Muscle of leg (tissue), 11 donors: ENCODE results near the gene MAN1B1. TPM values are rescaled to one million over a fixed set of nuclear protein-coding genes. Genes with fewer than 3 reads are reported as not detected.

Source experiments
- DNase-seq: peaks from one replicate; pipeline ENCODE4 v3.0.0; 2013
- H3K27ac ChIP-seq: one replicate; pipeline ENCODE4 v1.5.1; 2013; ENCODE audit warnings: mild to moderate bottlenecking, low read length, control low read depth
- H3K27me3 ChIP-seq: one replicate; pipeline ENCODE4 v1.6.1; 2013; ENCODE audit warnings: low read length; ENCODE audit not compliant: control insufficient read depth, insufficient read depth
- H3K36me3 ChIP-seq: one replicate; pipeline ENCODE4 v1.6.1; 2013; ENCODE audit warnings: low read length; ENCODE audit not compliant: control insufficient read depth, insufficient read depth
- H3K4me1 ChIP-seq: one replicate; pipeline ENCODE4 v1.6.1; 2013; ENCODE audit warnings: low read length; ENCODE audit not compliant: control insufficient read depth, insufficient read depth
- H3K4me3 ChIP-seq: one replicate; pipeline ENCODE4 v1.5.1; 2013; ENCODE audit warnings: low read length, control low read depth
- H3K9me3 ChIP-seq: replicated peaks from 2 replicates; pipeline ENCODE4 v1.6.1; 2013; ENCODE audit warnings: low read depth, low read length; ENCODE audit not compliant: control insufficient read depth
- WGBS: methylation state at CpG from one replicate; pipeline ENCODE4 v1.1.5; 2013; ENCODE audit warnings: missing lambda C conversion rate; ENCODE audit not compliant: insufficient coverage; 5-methylcytosine and 5-hydroxymethylcytosine counted together
- polyA plus RNA-seq, 8 donors: library from polyadenylated mRNA; unstranded; fragments of 120-200 nt; gene quantifications; one replicate each; pipeline versions ENCODE4 v1.2.1 to v1.2.3, GENCODE V29; 2013; ENCODE audit warnings: inconsistent platforms in 1 of 8, low replicate concordance in 1 of 8; ENCODE audit not compliant: insufficient read length in 8 of 8, insufficient read depth in 1 of 8
- total RNA-seq: library from RNA; stranded (reverse); fragments of 120-200 nt; gene quantifications from one replicate; pipeline ENCODE4 v1.2.4, GENCODE V29; 2013

Gene MAN1B1
- total and polyA plus RNA-seq, 9 donors = 38.5 to 59.0 (median 43.1) TPM

GRCh38 chr9:137140151-137141012 is 53.6 kb downstream of the MAN1B1 start:
- Histone ChIP-seq H3K9me3 (no peaks in the 10 kb centered on the region), H3K36me3 (no peaks in the 10 kb centered on the region), H3K27me3 (peaks cover 77% of the 10 kb centered on the region), H3K4me1 (peaks cover 22% of the 10 kb centered on the region), H3K27ac (no peak overlapping the region), H3K4me3 (no peak overlapping the region)
- 47% methylated on average over 19 of the region's 26 CpGs for WGBS
- no peak for DNase-seq

- 68% methylated on average over 13 of the region's 17 CpGs for WGBS
- no peaks in the 10 kb centered on the region for H3K36me3 ChIP-seq
- H3K27me3 ChIP-seq = peaks cover 71% of the 10 kb centered on the region
- no peak for DNase-seq
- no peaks in the 10 kb centered on the region for H3K9me3 ChIP-seq
- peaks cover 22% of the 10 kb centered on the region for H3K4me1 ChIP-seq
- H3K27ac ChIP-seq = no peak overlapping the region
- H3K4me3 ChIP-seq = no peak overlapping the region
These were observed 54.4 kb downstream of the MAN1B1 start for GRCh38 chr9:137141050-137141810.

GRCh38 chr9:137141976-137142936 is 55.5 kb downstream of the MAN1B1 start:
- no peaks in the 10 kb centered on the region for H3K36me3 ChIP-seq
- no peak for DNase-seq
- H3K4me3 ChIP-seq = no peak overlapping the region
- H3K27me3 ChIP-seq = peaks cover 61% of the 10 kb centered on the region
- H3K27ac ChIP-seq = no peak overlapping the region
- no peaks in the 10 kb centered on the region for H3K9me3 ChIP-seq
- peaks cover 13% of the 10 kb centered on the region for H3K4me1 ChIP-seq
- 74% methylated on average over 18 of the region's 24 CpGs for WGBS

- Histone ChIP-seq H3K9me3 (no peaks in the 10 kb centered on the region), H3K4me1 (peaks cover 5% of the 10 kb centered on the region), H3K4me3 (no peak overlapping the region), H3K27me3 (peaks cover 58% of the 10 kb centered on the region), H3K36me3 (no peaks in the 10 kb centered on the region), H3K27ac (no peak overlapping the region)
- DNase-seq = no peak
- WGBS = 34% methylated on average over 2 of the region's 4 CpGs
These were observed 56.7 kb downstream of the MAN1B1 start for GRCh38 chr9:137143459-137143858.

- no peak for DNase-seq
- Histone ChIP-seq H3K4me3 (no peak overlapping the region), H3K27ac (no peak overlapping the region), H3K9me3 (no peaks in the 10 kb centered on the region), H3K27me3 (peaks cover 43% of the 10 kb centered on the region), H3K36me3 (no peaks in the 10 kb centered on the region), H3K4me1 (no peaks in the 10 kb centered on the region)
- 43% methylated on average over 47 of the region's 49 CpGs for WGBS
These were observed 59.1 kb downstream of the MAN1B1 start for GRCh38 chr9:137145731-137146526.

- no peak overlapping the region for H3K27ac ChIP-seq
- H3K9me3 ChIP-seq = no peaks in the 10 kb centered on the region
- no peaks in the 10 kb centered on the region for H3K36me3 ChIP-seq
- H3K4me3 ChIP-seq = no peak overlapping the region
- peaks cover 37% of the 10 kb centered on the region for H3K27me3 ChIP-seq
- DNase-seq = no peak
- no peaks in the 10 kb centered on the region for H3K4me1 ChIP-seq
- WGBS = 20% methylated on average over 1 of the region's 9 CpGs
These were observed 59.7 kb downstream of the MAN1B1 start for GRCh38 chr9:137146527-137146918.

GRCh38 chr9:137147091-137147792 is 60.5 kb downstream of the MAN1B1 start:
- peaks cover 32% of the 10 kb centered on the region for H3K27me3 ChIP-seq

GRCh38 chr9:137147793-137148160 is 61.0 kb downstream of the MAN1B1 start:
- Histone ChIP-seq H3K36me3 (no peaks in the 10 kb centered on the region), H3K4me1 (no peaks in the 10 kb centered on the region), H3K27ac (no peak overlapping the region), H3K4me3 (no peak overlapping the region), H3K27me3 (peaks cover 28% of the 10 kb centered on the region), H3K9me3 (no peaks in the 10 kb centered on the region)
- whole genome bisulfite sequencing = 41% methylated on average over 14 of the region's 24 CpGs
- DNase-seq = no peak

More at GRCh38 chr9:137147091-137147792, 60.5 kb downstream of the MAN1B1 start:
- WGBS = 84% methylated on average over 24 of the region's 26 CpGs
- H3K9me3 ChIP-seq = no peaks in the 10 kb centered on the region
- no peaks in the 10 kb centered on the region for H3K36me3 ChIP-seq
- H3K4me3 ChIP-seq = no peak overlapping the region
- no peak overlapping the region for H3K27ac ChIP-seq
- H3K4me1 ChIP-seq = no peaks in the 10 kb centered on the region
- DNase-seq = no peak

GRCh38 chr9:137148242-137148641 is 61.5 kb downstream of the MAN1B1 start:
- 66% methylated on average over 27 of the region's 27 CpGs for WGBS
- H3K9me3 ChIP-seq = no peaks in the 10 kb centered on the region
- no peaks in the 10 kb centered on the region for H3K4me1 ChIP-seq
- H3K36me3 ChIP-seq = no peaks in the 10 kb centered on the region
- no peak overlapping the region for H3K27ac ChIP-seq
- peaks cover 24% of the 10 kb centered on the region for H3K27me3 ChIP-seq
- H3K4me3 ChIP-seq = no peak overlapping the region
- DNase-seq = no peak
